ENCODE results near the gene PIGM. TPM values are rescaled to one million over a fixed set of nuclear protein-coding genes. Genes with fewer than 3 reads are reported as not detected.

Gene PIGM
- polyA plus RNA-seq, 4 donors: 1.1 to 16.2 (median 2.7) TPM

DNA sequence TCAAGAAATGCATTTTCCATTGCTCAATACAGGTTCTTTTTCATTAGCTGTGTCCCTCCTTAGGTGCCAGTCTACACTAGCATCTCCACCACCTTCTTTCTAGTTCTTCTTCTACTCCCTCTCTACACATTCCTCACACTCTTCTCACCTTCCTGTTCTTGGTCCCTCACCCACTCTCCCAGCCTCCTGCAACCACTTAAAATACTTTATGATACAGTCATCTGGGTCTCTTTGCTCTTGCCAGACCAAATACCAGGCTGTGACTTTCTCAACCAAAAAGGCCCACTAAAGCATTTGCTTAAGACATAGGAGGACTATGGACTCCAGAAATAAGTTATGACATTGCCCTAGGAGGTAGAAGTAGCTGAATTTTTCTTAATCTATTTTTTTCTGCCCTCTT is 35.1 kb downstream of the PIGM start:
- Histone ChIP-seq H3K27me3 (ENCODE audit: control insufficient read depth in 3 of 3, insufficient read depth in 3 of 3, low read length in 3 of 3) (no peaks in the 10 kb centered on the region), H3K9me3 (ENCODE audit: control insufficient read depth in 2 of 2, insufficient read depth in 1 of 2, low read depth in 1 of 2, low read length in 1 of 2) (no peaks in the 10 kb centered on the region), H3K36me3 (ENCODE audit: control insufficient read depth in 3 of 3, insufficient read depth in 2 of 3, low read depth in 1 of 3, low read length in 3 of 3) (no peaks in the 10 kb centered on the region), H3K4me1 (ENCODE audit: control insufficient read depth in 3 of 3, insufficient read depth in 2 of 3, low read depth in 1 of 3, low read length in 2 of 3) (peaks cover 0 to 6% (median 0%) of the 10 kb centered on the region in 3 donors), H3K27ac (ENCODE audit: low read depth in 1 of 3, low read length in 2 of 3) (no peak overlapping the region), H3K4me3 (ENCODE audit: low read depth in 1 of 3, low read length in 3 of 3) (no peak overlapping the region)
- DNase-seq (no peak), FAIRE-seq (no peak)

DNA sequence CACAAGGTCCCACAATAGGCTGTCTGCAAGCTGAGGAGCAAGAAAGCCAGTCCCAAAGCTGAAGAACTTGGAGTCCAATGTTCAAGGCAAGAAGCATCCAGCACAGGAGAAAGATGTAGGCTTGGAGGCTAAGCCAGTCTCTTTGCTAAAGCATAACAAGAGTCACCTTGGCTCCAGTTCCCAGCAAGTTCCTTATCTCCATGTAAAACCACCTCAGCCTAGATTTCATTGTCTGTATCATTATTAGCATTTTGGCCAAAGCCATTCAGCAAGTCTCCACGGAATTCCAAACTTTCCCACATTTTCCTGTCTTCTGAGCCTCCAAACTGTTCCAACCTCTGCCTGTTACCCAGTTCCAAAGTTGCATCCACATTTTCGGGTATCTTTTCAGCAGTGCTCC is 36.9 kb downstream of the PIGM start:
- FAIRE-seq: no peak

DNA sequence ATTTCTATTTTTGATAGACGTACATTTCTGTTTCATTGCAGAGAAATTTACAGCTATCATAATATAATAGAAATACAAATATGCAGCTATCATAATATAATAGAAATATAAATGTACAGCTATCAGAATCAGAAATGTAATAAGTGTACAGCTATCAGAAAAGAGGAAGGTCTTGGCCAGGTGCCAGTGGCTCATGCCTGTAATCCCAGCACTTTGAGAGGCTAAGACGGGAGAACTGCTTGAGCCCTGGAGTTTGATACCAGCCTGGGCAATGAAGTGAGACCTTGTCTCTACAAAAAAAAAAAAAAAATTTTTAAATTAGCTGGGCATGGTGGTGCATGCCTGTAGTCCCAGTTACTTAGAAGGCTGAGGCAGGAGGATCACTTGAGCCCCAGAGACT is 37.9 kb downstream of the PIGM start:
- Histone ChIP-seq H3K27ac (ENCODE audit: low read depth in 1 of 3, low read length in 2 of 3) (no peak overlapping the region), H3K4me1 (ENCODE audit: control insufficient read depth in 3 of 3, insufficient read depth in 2 of 3, low read depth in 1 of 3, low read length in 2 of 3) (peaks cover 0 to 6% (median 2%) of the 10 kb centered on the region in 3 donors), H3K27me3 (ENCODE audit: control insufficient read depth in 3 of 3, insufficient read depth in 3 of 3, low read length in 3 of 3) (no peaks in the 10 kb centered on the region), H3K4me3 (ENCODE audit: low read depth in 1 of 3, low read length in 3 of 3) (no peak overlapping the region), H3K36me3 (ENCODE audit: control insufficient read depth in 3 of 3, insufficient read depth in 2 of 3, low read depth in 1 of 3, low read length in 3 of 3) (no peaks in the 10 kb centered on the region), H3K9me3 (ENCODE audit: control insufficient read depth in 2 of 2, insufficient read depth in 1 of 2, low read depth in 1 of 2, low read length in 1 of 2) (no peaks in the 10 kb centered on the region)
- 20 to 82% (median 64%) methylated on average over 2 of the region's 2 CpGs for WGBS, 3 donors
- FAIRE-seq (no peak), DNase-seq (peak in 1 of 2 donors; percentile 73)

More for the DNA sequence above, 36.9 kb downstream of the PIGM start:
- Histone ChIP-seq H3K27ac (ENCODE audit: low read depth in 1 of 3, low read length in 2 of 3) (no peak overlapping the region), H3K36me3 (ENCODE audit: control insufficient read depth in 3 of 3, insufficient read depth in 2 of 3, low read depth in 1 of 3, low read length in 3 of 3) (no peaks in the 10 kb centered on the region), H3K4me3 (ENCODE audit: low read depth in 1 of 3, low read length in 3 of 3) (no peak overlapping the region), H3K9me3 (ENCODE audit: control insufficient read depth in 2 of 2, insufficient read depth in 1 of 2, low read depth in 1 of 2, low read length in 1 of 2) (no peaks in the 10 kb centered on the region), H3K4me1 (ENCODE audit: control insufficient read depth in 3 of 3, insufficient read depth in 2 of 3, low read depth in 1 of 3, low read length in 2 of 3) (peaks cover 0 to 6% (median 2%) of the 10 kb centered on the region in 3 donors), H3K27me3 (ENCODE audit: control insufficient read depth in 3 of 3, insufficient read depth in 3 of 3, low read length in 3 of 3) (no peaks in the 10 kb centered on the region)
- DNase-seq: no peak
- 82 to 94% (median 85%) methylated on average over 2 of the region's 2 CpGs for whole genome bisulfite sequencing, 3 donors

DNA sequence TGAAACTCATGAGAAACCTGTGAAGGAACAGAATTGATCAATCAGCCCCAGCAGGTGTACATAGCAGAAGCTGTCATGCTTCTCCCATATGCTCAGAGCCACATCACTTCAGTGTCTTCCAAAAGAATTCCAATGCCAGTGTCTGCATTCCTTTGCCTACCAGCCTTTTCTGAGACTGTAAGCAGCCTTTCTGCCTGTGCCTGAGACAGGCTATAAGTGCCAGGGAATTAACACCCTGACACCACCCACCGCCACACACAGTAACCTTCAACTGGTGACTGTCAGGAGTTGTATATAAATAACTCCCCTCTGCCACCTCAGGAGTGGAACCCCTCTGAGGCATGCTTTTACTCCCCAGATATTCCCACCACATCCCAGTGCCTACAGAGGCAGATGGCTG is 39.6 kb downstream of the PIGM start:
- 84 to 92% (median 85%) methylated on average over 1 of the region's 1 CpG for WGBS, 3 donors

DNA sequence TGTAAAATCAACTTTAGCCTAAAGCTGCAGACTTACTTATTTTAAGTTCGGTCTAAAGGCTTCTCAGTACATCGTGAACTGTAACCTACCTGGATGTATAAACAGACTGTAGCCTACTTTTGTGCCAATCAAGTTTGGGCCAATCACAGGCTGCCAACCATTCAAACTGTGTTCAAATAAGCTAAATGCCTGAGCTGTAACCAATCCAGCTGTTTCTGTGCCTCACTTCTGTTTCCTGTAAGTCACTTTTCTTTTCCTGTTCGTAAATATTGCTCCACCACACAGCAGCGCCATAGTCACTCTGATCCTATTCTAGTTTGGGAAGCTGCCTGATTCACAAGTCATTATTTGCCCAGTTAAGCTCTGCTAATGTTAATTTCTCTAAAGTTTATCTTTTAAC is 40.3 kb downstream of the PIGM start:
- Histone ChIP-seq H3K4me1 (ENCODE audit: control insufficient read depth in 3 of 3, insufficient read depth in 2 of 3, low read depth in 1 of 3, low read length in 2 of 3) (peaks cover 2 to 6% (median 2%) of the 10 kb centered on the region in 3 donors), H3K36me3 (ENCODE audit: control insufficient read depth in 3 of 3, insufficient read depth in 2 of 3, low read depth in 1 of 3, low read length in 3 of 3) (no peaks in the 10 kb centered on the region), H3K27me3 (ENCODE audit: control insufficient read depth in 3 of 3, insufficient read depth in 3 of 3, low read length in 3 of 3) (no peaks in the 10 kb centered on the region), H3K9me3 (ENCODE audit: control insufficient read depth in 2 of 2, insufficient read depth in 1 of 2, low read depth in 1 of 2, low read length in 1 of 2) (peaks cover 0 to 7% of the 10 kb centered on the region in 2 donors), H3K4me3 (ENCODE audit: low read depth in 1 of 3, low read length in 3 of 3) (no peak overlapping the region), H3K27ac (ENCODE audit: low read depth in 1 of 3, low read length in 2 of 3) (no peak overlapping the region)
- 60 to 81% (median 67%) methylated on average over 4 of the region's 4 CpGs for WGBS, 3 donors
- DNase-seq (peak in 1 of 2 donors; percentile 25), FAIRE-seq (no peak)

More for the DNA sequence above, 39.6 kb downstream of the PIGM start:
- H3K4me1 ChIP-seq (ENCODE audit: control insufficient read depth in 3 of 3, insufficient read depth in 2 of 3, low read depth in 1 of 3, low read length in 2 of 3): peaks cover under 1 to 6% (median 2%) of the 10 kb centered on the region in 3 donors
- DNase-seq: no peak
- no peak for FAIRE-seq
- no peaks in the 10 kb centered on the region for H3K27me3 ChIP-seq (ENCODE audit: control insufficient read depth in 3 of 3, insufficient read depth in 3 of 3, low read length in 3 of 3)
- no peaks in the 10 kb centered on the region for H3K36me3 ChIP-seq (ENCODE audit: control insufficient read depth in 3 of 3, insufficient read depth in 2 of 3, low read depth in 1 of 3, low read length in 3 of 3)
- no peak overlapping the region for H3K4me3 ChIP-seq (ENCODE audit: low read depth in 1 of 3, low read length in 3 of 3)
- peak overlapping the region in 1 of 3 donors; percentile 14 for H3K27ac ChIP-seq (ENCODE audit: low read depth in 1 of 3, low read length in 2 of 3)
- H3K9me3 ChIP-seq (ENCODE audit: control insufficient read depth in 2 of 2, insufficient read depth in 1 of 2, low read depth in 1 of 2, low read length in 1 of 2): peaks cover 0 to 2% of the 10 kb centered on the region in 2 donors

DNA sequence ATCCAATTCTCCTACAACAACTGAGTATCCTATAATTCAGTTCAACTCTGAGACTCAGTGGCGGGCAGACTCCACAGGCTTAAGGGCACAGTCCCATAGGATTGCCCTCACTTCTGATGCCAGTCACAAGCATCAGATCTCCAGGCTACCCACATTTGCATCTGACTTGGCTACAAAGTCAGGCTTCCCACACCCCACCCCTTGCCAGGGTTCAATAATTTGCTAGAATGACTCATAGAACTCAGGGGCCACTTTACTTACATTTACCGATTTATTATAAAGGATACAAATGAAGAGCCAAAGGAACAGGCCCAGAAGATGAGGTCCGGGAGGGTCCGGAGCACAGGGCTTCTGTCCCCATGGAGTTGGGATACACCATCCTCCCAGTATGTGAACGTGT is 41.8 kb downstream of the PIGM start:
- no peaks in the 10 kb centered on the region for H3K36me3 ChIP-seq (ENCODE audit: control insufficient read depth in 3 of 3, insufficient read depth in 2 of 3, low read depth in 1 of 3, low read length in 3 of 3)
- peaks cover 2 to 9% (median 4%) of the 10 kb centered on the region in 3 donors for H3K4me1 ChIP-seq (ENCODE audit: control insufficient read depth in 3 of 3, insufficient read depth in 2 of 3, low read depth in 1 of 3, low read length in 2 of 3)
- WGBS, 3 donors: 74 to 82% (median 78%) methylated on average over 5 of the region's 5 CpGs
- H3K4me3 ChIP-seq (ENCODE audit: low read depth in 1 of 3, low read length in 3 of 3): no peak overlapping the region
- FAIRE-seq: no peak
- H3K9me3 ChIP-seq (ENCODE audit: control insufficient read depth in 2 of 2, insufficient read depth in 1 of 2, low read depth in 1 of 2, low read length in 1 of 2): peaks cover 0 to 9% of the 10 kb centered on the region in 2 donors
- H3K27ac ChIP-seq (ENCODE audit: low read depth in 1 of 3, low read length in 2 of 3): no peak overlapping the region
- no peaks in the 10 kb centered on the region for H3K27me3 ChIP-seq (ENCODE audit: control insufficient read depth in 3 of 3, insufficient read depth in 3 of 3, low read length in 3 of 3)
- DNase-seq: peak in 1 of 2 donors; percentile 16

DNA sequence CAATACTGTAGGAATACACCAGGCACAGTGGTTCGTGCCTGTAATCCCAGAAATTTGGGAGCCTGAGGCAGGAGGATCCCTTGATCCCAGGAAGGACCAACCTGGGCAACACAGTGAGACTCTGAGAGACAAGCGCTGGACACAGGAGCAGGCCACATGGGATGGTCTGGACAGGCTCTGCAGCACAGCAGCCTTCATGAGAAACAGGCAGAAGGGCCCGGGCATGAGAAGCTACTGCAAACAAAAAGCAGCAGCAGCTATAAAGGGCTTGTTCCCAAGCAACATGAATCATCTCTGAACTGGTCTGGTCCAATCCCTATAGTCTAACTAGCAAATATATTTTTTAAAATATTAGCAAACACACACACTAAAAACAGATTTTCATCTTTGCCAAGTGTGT is 42.2 kb downstream of the PIGM start:
- H3K4me3 ChIP-seq (ENCODE audit: low read depth in 1 of 3, low read length in 3 of 3): no peak overlapping the region
- FAIRE-seq: no peak
- 69 to 88% (median 88%) methylated on average over 3 of the region's 3 CpGs for WGBS, 3 donors
- no peaks in the 10 kb centered on the region for H3K27me3 ChIP-seq (ENCODE audit: control insufficient read depth in 3 of 3, insufficient read depth in 3 of 3, low read length in 3 of 3)
- no peak for DNase-seq
- H3K4me1 ChIP-seq (ENCODE audit: control insufficient read depth in 3 of 3, insufficient read depth in 2 of 3, low read depth in 1 of 3, low read length in 2 of 3): peaks cover 2 to 9% (median 4%) of the 10 kb centered on the region in 3 donors
- peaks cover 0 to 9% of the 10 kb centered on the region in 2 donors for H3K9me3 ChIP-seq (ENCODE audit: control insufficient read depth in 2 of 2, insufficient read depth in 1 of 2, low read depth in 1 of 2, low read length in 1 of 2)
- H3K36me3 ChIP-seq (ENCODE audit: control insufficient read depth in 3 of 3, insufficient read depth in 2 of 3, low read depth in 1 of 3, low read length in 3 of 3): peaks cover 0 to 2% (median 0%) of the 10 kb centered on the region in 3 donors
- no peak overlapping the region for H3K27ac ChIP-seq (ENCODE audit: low read depth in 1 of 3, low read length in 2 of 3)

DNA sequence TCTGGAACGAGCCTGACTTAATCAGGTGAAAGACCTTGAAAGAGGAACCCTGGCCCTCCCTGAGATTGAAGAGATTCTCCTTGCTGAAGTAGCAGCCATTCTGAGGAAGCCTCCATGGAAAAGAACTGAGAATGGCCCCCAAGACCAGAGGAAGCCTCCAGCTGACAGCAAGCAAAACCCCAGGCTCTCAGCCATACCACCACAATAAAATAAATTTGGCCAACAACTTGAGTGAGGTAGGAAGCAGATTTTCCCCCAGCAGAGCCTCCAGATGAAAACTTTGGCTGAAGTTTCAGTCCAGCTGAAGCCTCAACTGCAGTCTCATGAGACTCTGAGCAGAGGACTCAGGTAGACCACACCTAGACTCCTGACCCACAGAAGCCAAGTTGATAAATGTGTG is 43.8 kb downstream of the PIGM start:
- DNase-seq (no peak), FAIRE-seq (no peak)
- peaks cover 0 to 2% (median 0%) of the 10 kb centered on the region in 3 donors for H3K36me3 ChIP-seq (ENCODE audit: control insufficient read depth in 3 of 3, insufficient read depth in 2 of 3, low read depth in 1 of 3, low read length in 3 of 3)
- WGBS, 3 donors: 47 to 84% (median 71%) methylated on average over 1 of the region's 1 CpG
- no peaks in the 10 kb centered on the region for H3K27me3 ChIP-seq (ENCODE audit: control insufficient read depth in 3 of 3, insufficient read depth in 3 of 3, low read length in 3 of 3)
- H3K27ac ChIP-seq (ENCODE audit: low read depth in 1 of 3, low read length in 2 of 3): no peak overlapping the region
- H3K4me3 ChIP-seq (ENCODE audit: low read depth in 1 of 3, low read length in 3 of 3): no peak overlapping the region
- H3K9me3 ChIP-seq (ENCODE audit: control insufficient read depth in 2 of 2, insufficient read depth in 1 of 2, low read depth in 1 of 2, low read length in 1 of 2): peaks cover 0 to 9% of the 10 kb centered on the region in 2 donors
- peaks cover 2 to 9% (median 4%) of the 10 kb centered on the region in 3 donors for H3K4me1 ChIP-seq (ENCODE audit: control insufficient read depth in 3 of 3, insufficient read depth in 2 of 3, low read depth in 1 of 3, low read length in 2 of 3)

DNA sequence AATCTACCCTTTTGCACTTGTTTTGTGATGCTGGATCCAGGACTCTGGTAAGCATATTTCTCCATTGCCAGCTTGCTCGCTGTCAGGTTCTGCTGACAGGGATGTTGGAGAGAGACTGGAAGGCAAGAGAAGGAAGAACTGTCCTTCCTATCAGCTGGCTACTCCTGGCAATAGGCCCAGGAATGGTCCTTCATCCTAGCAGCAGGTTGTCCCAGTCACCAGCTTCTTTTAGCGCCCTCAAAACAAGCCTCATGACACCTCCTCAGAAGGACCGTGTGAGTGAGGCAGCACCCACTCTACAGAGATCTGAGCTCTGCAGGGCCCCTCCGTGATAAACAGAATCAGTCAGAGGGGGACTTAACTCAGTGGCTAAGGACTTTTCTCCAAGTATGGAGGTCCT is 44.6 kb downstream of the PIGM start:
- 78 to 84% (median 82%) methylated on average over 4 of the region's 4 CpGs for WGBS, 3 donors
- H3K36me3 ChIP-seq (ENCODE audit: control insufficient read depth in 3 of 3, insufficient read depth in 2 of 3, low read depth in 1 of 3, low read length in 3 of 3): peaks cover 0 to 2% (median 0%) of the 10 kb centered on the region in 3 donors

More for the DNA sequence above, 44.6 kb downstream of the PIGM start:
- Histone ChIP-seq H3K9me3 (ENCODE audit: control insufficient read depth in 2 of 2, insufficient read depth in 1 of 2, low read depth in 1 of 2, low read length in 1 of 2) (peaks cover 0 to 9% of the 10 kb centered on the region in 2 donors), H3K27me3 (ENCODE audit: control insufficient read depth in 3 of 3, insufficient read depth in 3 of 3, low read length in 3 of 3) (no peaks in the 10 kb centered on the region), H3K27ac (ENCODE audit: low read depth in 1 of 3, low read length in 2 of 3) (no peak overlapping the region), H3K4me3 (ENCODE audit: low read depth in 1 of 3, low read length in 3 of 3) (no peak overlapping the region), H3K4me1 (ENCODE audit: control insufficient read depth in 3 of 3, insufficient read depth in 2 of 3, low read depth in 1 of 3, low read length in 2 of 3) (peaks cover 2 to 6% (median 4%) of the 10 kb centered on the region in 3 donors)
- FAIRE-seq (no peak), DNase-seq (peak in 1 of 2 donors; percentile 29)

All from small intestine (tissue), 7 donors.